Mucosa of descending colon (tissue), 3 donors: ENCODE measurements around the gene ATP2C2. TPM values are rescaled to one million over a fixed set of nuclear protein-coding genes. Genes with fewer than 3 reads are reported as not detected.

Source experiments
- ATAC-seq: fragments of 200-7000 bp; cut with Tn5 transposase; one replicate; pipeline ENCODE4 v1.9.1; 2020; ENCODE audit warnings: mild to moderate bottlenecking, moderate library complexity
- DNase-seq, 3 donors: peaks; one replicate each; pipeline ENCODE4 v3.0.0-alpha.2; 2020
- H3K36me3 ChIP-seq: fragments of 200-600 bp; one replicate; pipeline ENCODE4 v1.8.0; 2021; ENCODE audit warnings: low read depth, mild to moderate bottlenecking
- H3K4me1 ChIP-seq: fragments of 200-600 bp; one replicate; pipeline ENCODE4 v1.8.0; 2021; ENCODE audit warnings: low read depth, mild to moderate bottlenecking
- H3K4me3 ChIP-seq: fragments of 200-600 bp; one replicate; pipeline ENCODE4 v1.8.0; 2021; ENCODE audit warnings: mild to moderate bottlenecking
- H3K9me3 ChIP-seq: fragments of 200-600 bp; one replicate; pipeline ENCODE4 v1.8.0; 2021; ENCODE audit warnings: mild to moderate bottlenecking
- CTCF ChIP-seq: fragments of 200-600 bp; IDR thresholded peaks from one replicate; pipeline ENCODE4 v1.8.0; 2022; ENCODE audit warnings: antibody characterized with exemption, mild to moderate bottlenecking
- intact Hi-C, 2 donors: fragments of 100-400 bp; cut with DNase I in 1 of 2; cut with micrococcal nuclease in 1 of 2; formaldehyde crosslinking; loops; one replicate each; pipeline versions ENCODE4 v1.11.0 to v1.11.1; 2022; cut with DNase I, micrococcal nuclease
- total RNA-seq, 3 donors: library from RNA; stranded (reverse); fragmentation: NEBNext Ultra II Directional in 2 of 3; extraction: Animal tissue kit (Norgen Biotek cat#: 25700) in 2 of 3; gene quantifications; one replicate each; pipeline versions ENCODE4 v1.2.1 to v1.2.4, GENCODE V29; 2021 to 2023
- donor health status: DM: no; HTN: no; CAD: no; lungs with moderate emphysema.
- donor health status: DM: no; HTN: no; CAD: no.
- donor health status: DM: no; HTN: yes; CAD: no.

ATP2C2 gene
- total RNA-seq, 3 donors from 2014 or later = 98.8 to 322 (median 159) TPM

- intact Hi-C loops = no loop called here
- no peaks in the 10 kb centered on the region for H3K36me3 ChIP-seq
- ATAC-seq (no peak), DNase-seq (no peak)
- TF ChIP-seq CTCF = no peak
- no peaks in the 10 kb centered on the region for H3K4me1 ChIP-seq
- H3K4me3 ChIP-seq = no peak overlapping the region
- no peaks in the 10 kb centered on the region for H3K9me3 ChIP-seq
Measured at GRCh38 chr16:84421081-84421937, 53.0 kb downstream of the ATP2C2 start.

- ATAC-seq = no peak
- H3K9me3 ChIP-seq = no peaks in the 10 kb centered on the region
- no peaks in the 10 kb centered on the region for H3K36me3 ChIP-seq
- intact Hi-C loops = no loop called here
- TF ChIP-seq CTCF = no peak
- no peak for DNase-seq
- no peak overlapping the region for H3K4me3 ChIP-seq
- H3K4me1 ChIP-seq = no peaks in the 10 kb centered on the region
Measured at GRCh38 chr16:84421938-84422220, 53.5 kb downstream of the ATP2C2 start.

DNA sequence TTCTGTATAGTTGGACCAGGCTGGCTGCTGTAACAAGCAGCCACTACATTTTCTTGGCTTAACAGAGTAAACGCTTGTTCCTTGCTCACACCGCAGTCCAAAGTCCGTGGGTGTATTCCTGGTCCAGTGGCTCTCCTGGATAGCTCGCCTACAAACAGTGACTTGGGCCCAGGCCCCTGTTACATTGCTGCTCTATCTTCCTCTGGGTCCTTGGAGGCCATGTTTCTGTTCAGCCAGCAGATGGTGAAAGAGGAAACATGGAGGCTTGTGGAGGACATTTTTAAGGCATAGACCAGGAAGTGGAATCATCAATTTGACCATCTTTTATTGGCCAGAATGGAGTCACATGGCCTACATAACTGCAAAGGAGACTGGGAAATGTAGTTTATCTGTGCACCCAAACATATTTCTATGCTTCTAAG, 55.1 kb downstream of the ATP2C2 start:
- ATAC-seq (peak; percentile 89), DNase-seq (peak in 1 of 3 donors; percentile 40)

GRCh38 chr16:84425696-84426095, 57.4 kb downstream of the ATP2C2 start:
- Histone ChIP-seq H3K9me3 (no peaks in the 10 kb centered on the region), H3K36me3 (no peaks in the 10 kb centered on the region), H3K4me3 (no peak overlapping the region), H3K4me1 (no peaks in the 10 kb centered on the region)
- ATAC-seq = no peak
- intact Hi-C loops = no loop called here
- DNase-seq = no peak
- no peak for TF ChIP-seq CTCF

More for the DNA sequence above, 55.1 kb downstream of the ATP2C2 start:
- Histone ChIP-seq H3K9me3 (no peaks in the 10 kb centered on the region), H3K4me3 (no peak overlapping the region), H3K4me1 (no peaks in the 10 kb centered on the region), H3K36me3 (no peaks in the 10 kb centered on the region)
- intact Hi-C loops = no loop called here
- TF ChIP-seq CTCF = no peak

DNA sequence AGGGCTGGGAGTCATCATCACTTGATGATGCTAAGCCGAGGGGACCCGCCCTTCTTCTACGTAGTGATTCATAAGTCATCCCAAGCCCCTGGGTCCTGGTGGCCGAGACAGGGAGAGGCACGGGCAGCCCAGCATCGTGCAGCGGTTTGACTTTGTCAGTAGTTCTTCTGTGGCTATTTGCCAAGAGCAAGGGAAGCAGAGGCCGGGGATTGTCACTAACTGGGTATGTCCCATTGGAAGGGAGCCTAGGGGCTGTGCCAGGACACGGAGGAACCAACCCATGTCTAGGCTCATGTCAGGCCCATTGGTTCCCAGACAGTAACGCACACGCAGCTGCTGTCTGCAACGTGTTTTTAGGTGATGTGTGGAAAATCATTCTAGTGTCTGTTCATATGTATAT, 58.5 kb downstream of the ATP2C2 start:
- H3K4me1 ChIP-seq = no peaks in the 10 kb centered on the region
- no peak overlapping the region for H3K4me3 ChIP-seq
- H3K36me3 ChIP-seq = no peaks in the 10 kb centered on the region
- DNase-seq = no peak
- H3K9me3 ChIP-seq = no peaks in the 10 kb centered on the region
- no peak for TF ChIP-seq CTCF
- no peak for ATAC-seq
- intact Hi-C loops = no loop called here
